ENCODE results near the gene USP2.

The USP2 gene

DNA sequence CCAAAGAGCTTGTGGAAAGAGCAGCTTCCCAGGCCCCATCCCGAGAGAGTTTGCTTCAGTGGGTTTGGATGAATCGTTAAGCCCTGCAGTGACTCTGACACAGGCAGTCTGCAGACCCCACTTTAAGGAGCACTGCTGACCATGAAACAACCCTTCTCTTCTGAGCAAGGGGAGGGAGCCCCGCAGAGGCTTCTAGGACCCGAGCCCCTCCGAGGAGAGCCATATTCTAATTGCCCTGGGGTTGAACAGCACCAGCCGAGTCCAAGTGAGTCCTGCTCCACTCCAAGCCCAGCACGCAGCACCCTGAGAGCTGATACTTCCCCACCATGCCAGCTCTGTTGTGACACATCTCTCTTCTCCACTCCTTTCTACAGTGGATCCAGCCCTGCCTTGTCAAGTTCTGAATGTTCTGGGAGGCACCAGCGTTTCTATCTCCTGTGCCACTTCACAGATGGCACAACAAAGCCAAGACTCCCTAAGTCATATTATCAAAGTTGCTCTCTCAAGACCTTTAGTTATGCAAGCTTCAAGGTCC lies 10.4 kb downstream of the USP2 start:
- TF ChIP-seq, protein P1, sequence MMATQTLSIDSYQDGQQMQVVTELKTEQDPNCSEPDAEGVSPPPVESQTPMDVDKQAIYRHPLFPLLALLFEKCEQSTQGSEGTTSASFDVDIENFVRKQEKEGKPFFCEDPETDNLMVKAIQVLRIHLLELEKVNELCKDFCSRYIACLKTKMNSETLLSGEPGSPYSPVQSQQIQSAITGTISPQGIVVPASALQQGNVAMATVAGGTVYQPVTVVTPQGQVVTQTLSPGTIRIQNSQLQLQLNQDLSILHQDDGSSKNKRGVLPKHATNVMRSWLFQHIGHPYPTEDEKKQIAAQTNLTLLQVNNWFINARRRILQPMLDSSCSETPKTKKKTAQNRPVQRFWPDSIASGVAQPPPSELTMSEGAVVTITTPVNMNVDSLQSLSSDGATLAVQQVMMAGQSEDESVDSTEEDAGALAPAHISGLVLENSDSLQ (IDR thresholded peaks at IDR 0.05): no peak
- TF ChIP-seq L3MBTL2 (conservative IDR thresholded peaks at IDR 0.05) (no peak), FOXM1 (IDR thresholded peaks at IDR 0.05; ENCODE audit: borderline replicate concordance) (no peak), CTBP1 (IDR thresholded peaks at IDR 0.05; ENCODE audit: borderline replicate concordance) (no peak), FOXK2 (IDR thresholded peaks at IDR 0.05) (no peak), HDGF (IDR thresholded peaks at IDR 0.05; ENCODE audit: borderline replicate concordance) (no peak), BHLHE40 (IDR thresholded peaks at IDR 0.05; ENCODE audit: borderline replicate concordance) (no peak), LEF1 (IDR thresholded peaks at IDR 0.05; ENCODE audit: borderline replicate concordance) (no peak), NFRKB (IDR thresholded peaks at IDR 0.05) (no peak), SUZ12 (IDR thresholded peaks at IDR 0.05) (no peak), FOXA1 (IDR thresholded peaks at IDR 0.05) (no peak)
- ChIA-PET POLR2A (interaction anchor here (1.0 kb wide), 1 partner anchor 33 kb away, joined by 3 read pairs; no protein-coding TSS in a partner anchor), CTCF (interaction anchor here (1.0 to 1.6 kb wide), 3 partner anchors 9 to 32 kb away, joined by 3 to 9 read pairs (median 3); no protein-coding TSS in a partner anchor)
- DNase-seq (ENCODE audit: extremely low spot score): no peak

- DNase-seq (ENCODE audit: extremely low spot score): no peak
- ChIA-PET POLR2A (interaction anchor here (1.0 kb wide), 1 partner anchor 33 kb away, joined by 3 read pairs; no protein-coding TSS in a partner anchor), CTCF (interaction anchor here (0.6 to 1.6 kb wide), 5 partner anchors 9 to 49 kb away, joined by 3 to 9 read pairs (median 3); no protein-coding TSS in a partner anchor)
- TF ChIP-seq SP1 (IDR thresholded peaks at IDR 0.05) (no peak), SUZ12 (IDR thresholded peaks at IDR 0.05) (no peak), BHLHE40 (IDR thresholded peaks at IDR 0.05; ENCODE audit: borderline replicate concordance) (no peak), LEF1 (IDR thresholded peaks at IDR 0.05; ENCODE audit: borderline replicate concordance) (no peak), ZNF384 (IDR thresholded peaks at IDR 0.05) (no peak), FOXA1 (IDR thresholded peaks at IDR 0.05) (no peak), NFRKB (IDR thresholded peaks at IDR 0.05) (no peak), HDGF (IDR thresholded peaks at IDR 0.05; ENCODE audit: borderline replicate concordance) (no peak), FOXM1 (IDR thresholded peaks at IDR 0.05; ENCODE audit: borderline replicate concordance) (no peak), TARDBP (IDR thresholded peaks at IDR 0.05) (no peak), ARNT (IDR thresholded peaks at IDR 0.05) (no peak), ELF4 (IDR thresholded peaks at IDR 0.05) (no peak), L3MBTL2 (conservative IDR thresholded peaks at IDR 0.05) (no peak), CTBP1 (IDR thresholded peaks at IDR 0.05; ENCODE audit: borderline replicate concordance) (no peak), FOXK2 (IDR thresholded peaks at IDR 0.05) (no peak)
- TF ChIP-seq, protein P1 (IDR thresholded peaks at IDR 0.05): no peak
Observed at GRCh38 chr11:119370486-119371046, 10.9 kb downstream of the USP2 start.

DNA sequence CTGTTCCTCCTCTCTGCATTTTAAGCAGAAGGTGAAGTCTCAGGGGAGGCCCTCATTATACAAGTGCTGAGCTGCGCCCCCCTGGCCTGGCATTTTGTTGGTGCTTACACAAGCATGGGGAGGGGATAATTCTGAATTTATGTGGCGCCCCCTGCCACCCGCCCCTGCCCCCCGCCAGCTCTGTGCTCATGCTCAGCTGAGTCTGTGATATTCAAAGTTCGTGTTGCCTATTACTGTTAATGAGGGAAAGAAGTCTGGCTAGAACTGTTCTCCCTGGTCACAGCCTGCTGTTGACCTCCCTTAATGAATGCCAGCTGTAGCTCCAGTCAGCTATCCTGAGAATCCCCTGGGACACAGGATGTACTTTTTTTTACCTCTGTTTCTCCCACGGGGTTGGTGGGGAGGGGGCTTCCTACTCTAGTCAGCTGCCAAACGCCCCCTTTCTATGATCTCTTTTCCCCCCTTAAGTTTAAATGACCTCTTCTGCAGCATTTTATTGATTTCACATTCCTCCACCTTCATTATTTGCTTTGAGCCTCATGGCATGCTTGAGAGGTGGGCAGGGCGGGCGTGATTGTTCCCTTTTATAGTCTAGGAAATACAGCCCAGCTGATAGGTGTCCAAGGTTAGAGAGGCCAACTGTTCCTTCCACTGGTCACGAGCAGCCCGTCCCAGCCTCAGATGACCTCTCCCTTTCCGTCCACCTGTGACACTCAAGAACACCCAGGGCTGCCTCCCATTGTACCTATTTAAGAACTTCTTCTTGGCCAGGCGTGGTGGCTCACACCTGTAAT lies 12.2 kb downstream of the USP2 start:
- ChIA-PET POLR2A (interaction anchor here (1.7 kb wide), 1 partner anchor 32 kb away, joined by 4 read pairs; no protein-coding TSS in a partner anchor), CTCF (interaction anchor here (1.5 to 2.0 kb wide), 4 partner anchors 12 to 31 kb away, joined by 3 to 12 read pairs (median 6); partner anchors contain the start of genes C1QTNF5 and USP2)
- TF ChIP-seq CTBP1 (IDR thresholded peaks at IDR 0.05; ENCODE audit: borderline replicate concordance) (no peak), ELF4 (IDR thresholded peaks at IDR 0.05) (no peak), FOXM1 (IDR thresholded peaks at IDR 0.05; ENCODE audit: borderline replicate concordance) (no peak), FOXA1 (IDR thresholded peaks at IDR 0.05) (no peak), BHLHE40 (IDR thresholded peaks at IDR 0.05; ENCODE audit: borderline replicate concordance) (no peak), LEF1 (IDR thresholded peaks at IDR 0.05; ENCODE audit: borderline replicate concordance) (no peak), HDGF (IDR thresholded peaks at IDR 0.05; ENCODE audit: borderline replicate concordance) (no peak), NFRKB (IDR thresholded peaks at IDR 0.05) (no peak), FOXK2 (IDR thresholded peaks at IDR 0.05) (no peak), SUZ12 (IDR thresholded peaks at IDR 0.05) (no peak), TARDBP (IDR thresholded peaks at IDR 0.05) (no peak), ARNT (IDR thresholded peaks at IDR 0.05) (no peak), L3MBTL2 (conservative IDR thresholded peaks at IDR 0.05) (no peak), ZNF384 (IDR thresholded peaks at IDR 0.05) (no peak), SP1 (IDR thresholded peaks at IDR 0.05) (no peak)
- TF ChIP-seq, protein P1 (IDR thresholded peaks at IDR 0.05): no peak
- no peak for DNase-seq (ENCODE audit: extremely low spot score)

DNA sequence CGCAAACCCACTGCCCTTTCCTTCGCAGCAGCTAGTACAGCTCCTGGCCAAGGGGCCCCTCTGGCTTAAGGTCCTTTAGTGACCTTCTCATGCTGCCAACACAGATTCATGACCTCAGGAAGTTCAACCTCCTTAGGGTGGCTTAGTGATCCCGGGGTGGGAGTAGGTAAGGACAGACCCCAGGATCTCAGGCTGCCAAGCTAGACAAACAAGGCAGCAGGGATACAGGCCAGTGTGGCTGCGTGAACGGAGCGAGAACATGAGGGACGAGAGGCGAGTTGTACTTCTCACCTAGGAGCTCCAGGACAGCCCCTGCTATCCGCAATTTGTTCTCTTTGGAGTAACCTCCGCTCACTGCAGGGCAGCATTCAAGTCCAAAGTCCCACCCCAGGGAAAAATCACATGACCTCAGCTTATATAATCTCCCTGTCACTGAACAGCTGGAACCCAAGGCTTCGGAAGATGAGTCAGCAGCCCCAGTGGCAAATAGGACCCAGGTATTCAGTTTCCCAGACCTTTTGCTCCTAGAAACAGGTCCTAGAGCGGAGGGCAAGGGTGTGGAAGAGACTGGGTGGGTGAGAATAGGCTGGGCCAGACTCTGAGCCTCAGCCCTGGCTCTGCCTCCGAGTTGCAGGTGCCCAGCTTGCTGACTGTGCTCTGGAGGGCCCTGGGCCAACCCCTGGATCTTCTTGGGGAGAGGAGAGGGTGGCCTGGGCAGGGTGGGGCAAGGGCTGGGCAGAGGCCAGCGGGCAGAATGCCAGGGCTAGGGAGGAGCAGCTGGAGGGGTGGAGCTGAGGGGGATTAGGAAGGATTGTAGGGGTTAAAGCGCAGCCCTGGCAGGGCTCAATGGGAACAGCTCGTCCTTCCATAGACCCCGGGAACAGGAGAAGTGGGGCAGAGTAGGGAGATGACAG lies 13.1 kb downstream of the USP2 start:
- DNase-seq (ENCODE audit: extremely low spot score): no peak
- TF ChIP-seq ARNT (IDR thresholded peaks at IDR 0.05) (no peak), L3MBTL2 (conservative IDR thresholded peaks at IDR 0.05) (no peak), ELF4 (IDR thresholded peaks at IDR 0.05) (no peak), FOXM1 (IDR thresholded peaks at IDR 0.05; ENCODE audit: borderline replicate concordance) (no peak), ZNF384 (IDR thresholded peaks at IDR 0.05) (no peak), CTBP1 (IDR thresholded peaks at IDR 0.05; ENCODE audit: borderline replicate concordance) (no peak), SP1 (IDR thresholded peaks at IDR 0.05) (no peak), HDGF (IDR thresholded peaks at IDR 0.05; ENCODE audit: borderline replicate concordance) (no peak)
- ChIA-PET CTCF (interaction anchor here (0.7 to 2.0 kb wide), 6 partner anchors 13 to 176 kb away, joined by 3 to 12 read pairs (median 4); partner anchors contain the start of genes C1QTNF5 and USP2), POLR2A (interaction anchor here (1.0 to 2.2 kb wide), 3 partner anchors 11 to 31 kb away, joined by 3 to 7 read pairs (median 4); no protein-coding TSS in a partner anchor)
